ENCODE results near the gene C1RL.

DNA sequence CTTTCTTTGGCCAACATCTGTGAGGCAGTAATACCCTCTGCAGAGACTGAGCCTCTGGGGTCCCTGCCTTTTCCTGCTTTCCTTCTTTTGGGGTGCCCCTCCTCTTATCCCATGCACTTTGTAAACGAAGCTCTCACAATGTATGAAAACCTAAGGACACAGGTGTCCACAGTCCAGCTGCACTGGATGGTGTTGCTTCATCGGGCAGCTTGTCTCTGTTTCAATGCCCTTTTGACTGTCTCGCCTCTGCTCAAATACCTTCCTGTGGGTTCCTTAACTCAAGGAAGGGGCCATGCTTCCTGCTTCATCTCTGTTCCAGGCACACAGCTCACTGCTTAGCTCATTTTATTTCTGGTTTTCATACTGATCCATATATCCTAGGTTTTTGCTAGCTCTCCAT lies 6.4 kb downstream of the C1RL start:
- TF ChIP-seq, protein P1, sequence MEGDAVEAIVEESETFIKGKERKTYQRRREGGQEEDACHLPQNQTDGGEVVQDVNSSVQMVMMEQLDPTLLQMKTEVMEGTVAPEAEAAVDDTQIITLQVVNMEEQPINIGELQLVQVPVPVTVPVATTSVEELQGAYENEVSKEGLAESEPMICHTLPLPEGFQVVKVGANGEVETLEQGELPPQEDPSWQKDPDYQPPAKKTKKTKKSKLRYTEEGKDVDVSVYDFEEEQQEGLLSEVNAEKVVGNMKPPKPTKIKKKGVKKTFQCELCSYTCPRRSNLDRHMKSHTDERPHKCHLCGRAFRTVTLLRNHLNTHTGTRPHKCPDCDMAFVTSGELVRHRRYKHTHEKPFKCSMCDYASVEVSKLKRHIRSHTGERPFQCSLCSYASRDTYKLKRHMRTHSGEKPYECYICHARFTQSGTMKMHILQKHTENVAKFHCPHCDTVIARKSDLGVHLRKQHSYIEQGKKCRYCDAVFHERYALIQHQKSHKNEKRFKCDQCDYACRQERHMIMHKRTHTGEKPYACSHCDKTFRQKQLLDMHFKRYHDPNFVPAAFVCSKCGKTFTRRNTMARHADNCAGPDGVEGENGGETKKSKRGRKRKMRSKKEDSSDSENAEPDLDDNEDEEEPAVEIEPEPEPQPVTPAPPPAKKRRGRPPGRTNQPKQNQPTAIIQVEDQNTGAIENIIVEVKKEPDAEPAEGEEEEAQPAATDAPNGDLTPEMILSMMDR (IDR thresholded peaks at IDR 0.05), result no peak
- no peak for TF ChIP-seq POLR2AphosphoS5 (IDR thresholded peaks at IDR 0.05)
- TF ChIP-seq POLR2A (IDR thresholded peaks at IDR 0.05), result no peak

Measured in suprapubic skin (tissue), 4 donors.